Stomach (tissue), 9 donors: ENCODE measurements around the gene KAT2A. TPM values are rescaled to one million over a fixed set of nuclear protein-coding genes. Genes with fewer than 3 reads are reported as not detected.

Experiments used
- DNase-seq, 2 donors: peaks; one replicate each; pipeline versions ENCODE4 v3.0.0 to v3.0.0-alpha.2; 2013 to 2019
- H3K27ac ChIP-seq, 5 donors: fragments of 200-600 bp in 4 of 5; sonication (generic) in 4 of 5; one replicate each; pipeline ENCODE4 v1.5.1; 2013 to 2019; ENCODE audit warnings: mild to moderate bottlenecking in 1 of 5, moderate library complexity in 1 of 5
- H3K27me3 ChIP-seq, 3 donors: fragments of 200-600 bp; sonication (generic); one replicate each; pipeline ENCODE4 v1.5.1; 2017 to 2019; ENCODE audit warnings: mixed run types in 1 of 3
- H3K36me3 ChIP-seq, 4 donors: fragments of 200-600 bp; sonication (generic); 1 replicate in 3 of 4; 2 replicates in 1 of 4; pipeline ENCODE4 v1.5.1; 2016 to 2019
- H3K4me1 ChIP-seq, 4 donors: fragments of 200-600 bp; sonication (generic); one replicate each; pipeline ENCODE4 v1.5.1; 2016 to 2019
- H3K4me3 ChIP-seq, 4 donors: fragments of 200-600 bp; sonication (generic) in 3 of 4; one replicate each; pipeline ENCODE4 v1.5.1; 2016 to 2019; ENCODE audit warnings: mild to moderate bottlenecking in 1 of 4
- H3K9me3 ChIP-seq, 4 donors: fragments of 200-600 bp; sonication (generic); one replicate each; pipeline ENCODE4 v1.5.1; 2016 to 2019
- CTCF ChIP-seq, 7 experiments: fragments of 450-650 bp in 4 of 7; fragments of 200-600 bp in 3 of 7; sonication (generic) in 3 of 7; IDR thresholded peaks; one replicate each; pipeline ENCODE4 v1.5.1; 2016 to 2019; ENCODE audit warnings: antibody characterized with exemption in 7 of 7, control low read depth in 2 of 7, mild to moderate bottlenecking in 1 of 7
- EP300 ChIP-seq: sonication (generic); formaldehyde crosslinking; IDR thresholded peaks from one replicate; pipeline ENCODE4 v1.6.1; 2017; ENCODE audit warnings: antibody characterized with exemption
- POLR2A ChIP-seq, 4 donors: fragments of 450-650 bp; IDR thresholded peaks; one replicate each; pipeline ENCODE4 v1.6.1; 2016; ENCODE audit warnings: antibody characterized with exemption in 4 of 4, control low read depth in 2 of 4, mild to moderate bottlenecking in 1 of 4, moderate library complexity in 1 of 4
- POLR2AphosphoS5 ChIP-seq, 3 donors: sonication (generic); formaldehyde crosslinking; IDR thresholded peaks; one replicate each; pipeline ENCODE4 v1.6.1; 2016; ENCODE audit warnings: antibody characterized with exemption in 3 of 3
- WGBS, 5 donors: extraction: QIAGEN DNeasy Blood & Tissue Kit in 3 of 5; methylation state at CpG; one replicate each; pipeline versions ENCODE4 v1.1.5 to v1.1.7; 2013 to 2018; 5-methylcytosine and 5-hydroxymethylcytosine counted together
- intact Hi-C: fragments of 100-400 bp; cut with DNase I; formaldehyde crosslinking; loops from one replicate; pipeline ENCODE4 v1.15.1; 2023; ENCODE audit warnings: low total_unique reads
- polyA plus RNA-seq, 3 donors: library from polyadenylated mRNA; stranded (reverse); fragments of 200-250 nt; gene quantifications; one replicate each; pipeline ENCODE4 v1.2.3, GENCODE V29; 2013
- total RNA-seq, 5 donors: library from RNA; depleted of rRNA; stranded (reverse); fragments of >200 nt; gene quantifications; one replicate each; pipeline versions ENCODE4 v1.1.0 to v1.2.3, GENCODE V29; 2014 to 2016
- donor health status: healthy with polysubstance abuse.
- donor health status: Bipolar disorder and iron deficiency.
- donor health status: healthy.

KAT2A gene
- total and polyA plus RNA-seq, 8 donors = 10.1 to 114 (median 57.3) TPM

DNA sequence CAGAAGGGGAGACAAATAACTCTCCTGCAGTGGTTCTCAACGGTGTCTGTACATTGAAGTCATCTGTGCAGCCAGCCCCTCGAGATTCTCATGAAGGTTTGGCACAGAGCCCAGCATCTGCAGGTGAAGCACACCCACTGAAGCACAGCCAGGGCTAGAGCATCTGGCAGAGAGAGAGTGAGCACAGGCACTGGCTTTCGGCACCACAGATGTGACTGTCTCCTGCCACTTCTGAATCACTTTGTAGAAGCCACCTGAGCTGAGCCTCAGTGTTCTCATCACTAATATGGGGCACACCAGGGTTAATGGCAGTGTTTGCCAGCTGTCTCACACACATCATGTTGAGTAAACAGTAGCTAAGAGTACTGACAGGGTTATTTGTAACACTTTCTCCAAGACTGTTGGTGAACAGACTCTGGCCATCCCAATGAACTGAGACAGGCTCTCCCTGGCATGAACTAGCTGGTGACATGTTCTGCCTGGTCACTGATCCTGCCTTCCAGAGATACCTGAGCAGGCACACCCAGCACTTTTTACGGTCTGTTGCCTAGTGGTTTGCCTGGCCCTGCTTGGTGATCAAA, 12.4 kb upstream of the KAT2A start:
- no peaks in the 10 kb centered on the region for H3K9me3 ChIP-seq
- H3K27me3 ChIP-seq = no peaks in the 10 kb centered on the region
- WGBS, 5 donors = 18 to 36% (median 23%) methylated on average over 4 of the region's 4 CpGs
- peaks cover 19 to 31% (median 20%) of the 10 kb centered on the region in 4 donors for H3K36me3 ChIP-seq
- H3K4me3 ChIP-seq = no peak overlapping the region
- no peak for TF ChIP-seq CTCF (IDR thresholded peaks at IDR 0.05)
- no peak for TF ChIP-seq EP300
- TF ChIP-seq POLR2AphosphoS5 (IDR thresholded peaks at IDR 0.05) = no peak
- no peak for TF ChIP-seq POLR2A (IDR thresholded peaks at IDR 0.05)
- H3K4me1 ChIP-seq = peaks cover 82 to 93% (median 86%) of the 10 kb centered on the region in 4 donors
- intact Hi-C loops = no loop called here
- peak overlapping the region; percentile 38 to 94 (median 84) for H3K27ac ChIP-seq
- DNase-seq = peak in 1 of 2 donors; percentile 61

- peak overlapping the region; percentile 38 to 94 (median 84) for H3K27ac ChIP-seq
- H3K36me3 ChIP-seq = peaks cover 25 to 37% (median 26%) of the 10 kb centered on the region in 4 donors
- H3K4me1 ChIP-seq = peaks cover 76 to 87% (median 80%) of the 10 kb centered on the region in 4 donors
- H3K4me3 ChIP-seq = no peak overlapping the region
- intact Hi-C loops = no loop called here
- DNase-seq = peak; percentile 81 to 85
- H3K9me3 ChIP-seq = no peaks in the 10 kb centered on the region
- WGBS, 5 donors = 19 to 30% (median 20%) methylated on average over 3 of the region's 3 CpGs
- no peaks in the 10 kb centered on the region for H3K27me3 ChIP-seq
- TF ChIP-seq POLR2AphosphoS5 (IDR thresholded peaks at IDR 0.05) (peak in 2 of 3 donors; percentile 58 to 71), POLR2A (IDR thresholded peaks at IDR 0.05) (no peak), EP300 (no peak), CTCF (IDR thresholded peaks at IDR 0.05) (no peak)
These were observed 11.8 kb upstream of the KAT2A start for GRCh38 chr17:42132941-42133340.

DNA sequence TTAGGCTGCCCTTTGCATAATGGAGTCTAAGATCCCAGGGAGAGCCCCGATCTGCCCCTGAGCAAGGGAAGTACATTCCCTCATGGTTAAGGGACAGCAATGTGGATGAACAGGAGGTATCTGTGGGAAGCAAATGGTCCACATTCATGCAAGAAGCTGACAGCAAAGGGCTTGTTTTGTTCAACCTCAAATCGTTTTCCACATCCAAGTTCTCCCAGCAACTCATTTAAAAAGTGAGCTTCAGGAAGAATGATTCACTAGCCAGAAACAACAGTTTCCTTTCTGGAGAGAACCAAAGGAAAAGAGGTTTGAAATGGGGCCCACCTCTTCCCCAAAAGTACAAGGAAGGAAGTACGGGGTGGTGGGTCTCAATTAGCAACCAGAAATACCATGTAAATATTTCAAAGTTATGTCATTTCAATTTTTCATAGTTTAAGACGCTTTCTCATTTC, 10.8 kb upstream of the KAT2A start:
- peaks cover 29 to 42% (median 35%) of the 10 kb centered on the region in 4 donors for H3K36me3 ChIP-seq
- H3K27me3 ChIP-seq = no peaks in the 10 kb centered on the region
- no peaks in the 10 kb centered on the region for H3K9me3 ChIP-seq
- no peak for TF ChIP-seq POLR2AphosphoS5 (IDR thresholded peaks at IDR 0.05)
- no peak for TF ChIP-seq POLR2A (IDR thresholded peaks at IDR 0.05)
- TF ChIP-seq CTCF (IDR thresholded peaks at IDR 0.05) = no peak
- no peak for TF ChIP-seq EP300
- peak overlapping the region in 4 of 5 donors; percentile 81 to 94 (median 84) for H3K27ac ChIP-seq
- H3K4me3 ChIP-seq = no peak overlapping the region
- 46 to 62% (median 55%) methylated on average over 4 of the region's 4 CpGs for WGBS, 5 donors
- DNase-seq = peak in 1 of 2 donors; percentile 9
- intact Hi-C loops = no loop called here
- H3K4me1 ChIP-seq = peaks cover 68 to 80% (median 76%) of the 10 kb centered on the region in 4 donors

DNA sequence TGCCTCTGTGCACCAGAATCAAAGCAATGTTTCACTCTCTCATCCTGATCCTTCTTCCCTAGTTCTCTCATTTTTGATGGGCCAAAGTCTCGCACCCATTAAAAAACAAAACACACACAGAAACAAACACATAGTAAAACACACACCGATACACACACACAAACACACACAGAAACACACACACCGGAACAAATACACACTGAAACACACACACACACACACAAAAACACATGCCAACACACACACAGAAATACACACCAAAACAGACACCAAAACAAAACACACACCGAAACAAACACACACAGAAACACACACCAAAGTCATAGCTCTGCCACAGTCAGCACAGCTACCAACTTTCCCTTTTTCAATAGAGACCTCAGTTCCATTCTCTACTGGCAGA, 10.1 kb upstream of the KAT2A start:
- H3K27me3 ChIP-seq = no peaks in the 10 kb centered on the region
- H3K9me3 ChIP-seq = no peaks in the 10 kb centered on the region
- H3K4me1 ChIP-seq = peaks cover 61 to 78% (median 68%) of the 10 kb centered on the region in 4 donors
- WGBS, 5 donors = 83 to 93% (median 87%) methylated on average over 4 of the region's 4 CpGs
- intact Hi-C loops = no loop called here
- H3K4me3 ChIP-seq = no peak overlapping the region
- TF ChIP-seq POLR2AphosphoS5 (IDR thresholded peaks at IDR 0.05) (no peak), CTCF (IDR thresholded peaks at IDR 0.05) (no peak), POLR2A (IDR thresholded peaks at IDR 0.05) (no peak), EP300 (no peak)
- H3K36me3 ChIP-seq = peaks cover 32 to 45% (median 43%) of the 10 kb centered on the region in 4 donors
- no peak for DNase-seq
- H3K27ac ChIP-seq = peak overlapping the region in 4 of 5 donors; percentile 81 to 94 (median 84)
